WERI-Rb-1 (cell line): ENCODE data around the gene GALNT11.

Source experiments
- DNase-seq: peaks from one replicate; pipeline ENCODE4 v3.0.0-alpha.2; 2020
- H3K27ac ChIP-seq: fragments of 250-450 bp; sonication (Bioruptor Pico); 2 replicates; pipeline ENCODE4 v1.5.1; 2020; ENCODE audit warnings: mild to moderate bottlenecking, moderate library complexity
- H3K27me3 ChIP-seq: fragments of 250-450 bp; sonication (Bioruptor Pico); 2 replicates; pipeline ENCODE4 v1.5.1; 2021; ENCODE audit warnings: mild to moderate bottlenecking, low read depth, moderate library complexity; ENCODE audit not compliant: insufficient read depth, severe bottlenecking
- H3K36me3 ChIP-seq: fragments of 250-450 bp; sonication (Bioruptor Pico); 2 replicates; pipeline ENCODE4 v1.5.1; 2020; ENCODE audit warnings: mild to moderate bottlenecking, moderate library complexity
- H3K4me3 ChIP-seq: 2 replicates; pipeline ENCODE4 v1.5.1; 2011; ENCODE audit warnings: low read depth, mild to moderate bottlenecking, control low read depth, low read length
- H3K9me3 ChIP-seq: fragments of 250-450 bp; sonication (Bioruptor Pico); 2 replicates; pipeline ENCODE4 v1.5.1; 2021; ENCODE audit warnings: mild to moderate bottlenecking, moderate library complexity; ENCODE audit not compliant: severe bottlenecking
- TF ChIP-seq, protein P1 (sequence below): IDR thresholded peaks from 2 replicates; pipeline ENCODE4 v1.5.1; 2011; ENCODE audit warnings: low read depth, mild to moderate bottlenecking, control low read depth, inconsistent platforms, low read length

The GALNT11 gene

DNA sequence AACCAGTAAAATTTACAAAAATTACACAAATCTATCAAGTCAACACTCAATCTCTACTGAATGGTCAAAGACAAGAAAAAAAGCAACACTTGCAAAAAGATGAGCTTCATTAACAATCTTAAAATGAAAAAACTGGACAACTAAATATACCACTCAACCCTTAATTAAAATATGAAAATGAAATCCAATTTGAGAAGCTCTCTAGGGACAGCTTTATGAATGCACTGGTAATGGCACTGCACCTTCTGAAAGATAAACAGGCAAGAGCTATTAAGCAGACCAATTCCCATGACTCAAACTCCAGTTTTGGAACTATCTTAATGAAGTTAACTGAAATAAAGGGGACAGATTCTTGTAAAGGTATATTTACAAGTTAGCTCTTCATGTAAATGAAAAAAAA, 135.7 kb downstream of the GALNT11 start:
- DNase-seq: no peak
- TF ChIP-seq, protein P1, sequence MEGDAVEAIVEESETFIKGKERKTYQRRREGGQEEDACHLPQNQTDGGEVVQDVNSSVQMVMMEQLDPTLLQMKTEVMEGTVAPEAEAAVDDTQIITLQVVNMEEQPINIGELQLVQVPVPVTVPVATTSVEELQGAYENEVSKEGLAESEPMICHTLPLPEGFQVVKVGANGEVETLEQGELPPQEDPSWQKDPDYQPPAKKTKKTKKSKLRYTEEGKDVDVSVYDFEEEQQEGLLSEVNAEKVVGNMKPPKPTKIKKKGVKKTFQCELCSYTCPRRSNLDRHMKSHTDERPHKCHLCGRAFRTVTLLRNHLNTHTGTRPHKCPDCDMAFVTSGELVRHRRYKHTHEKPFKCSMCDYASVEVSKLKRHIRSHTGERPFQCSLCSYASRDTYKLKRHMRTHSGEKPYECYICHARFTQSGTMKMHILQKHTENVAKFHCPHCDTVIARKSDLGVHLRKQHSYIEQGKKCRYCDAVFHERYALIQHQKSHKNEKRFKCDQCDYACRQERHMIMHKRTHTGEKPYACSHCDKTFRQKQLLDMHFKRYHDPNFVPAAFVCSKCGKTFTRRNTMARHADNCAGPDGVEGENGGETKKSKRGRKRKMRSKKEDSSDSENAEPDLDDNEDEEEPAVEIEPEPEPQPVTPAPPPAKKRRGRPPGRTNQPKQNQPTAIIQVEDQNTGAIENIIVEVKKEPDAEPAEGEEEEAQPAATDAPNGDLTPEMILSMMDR: no peak
- no peaks in the 10 kb centered on the region for H3K9me3 ChIP-seq
- no peak overlapping the region for H3K4me3 ChIP-seq
- H3K27ac ChIP-seq: no peak overlapping the region
- H3K36me3 ChIP-seq: peaks cover 67% of the 10 kb centered on the region
- H3K27me3 ChIP-seq: no peaks in the 10 kb centered on the region

DNA sequence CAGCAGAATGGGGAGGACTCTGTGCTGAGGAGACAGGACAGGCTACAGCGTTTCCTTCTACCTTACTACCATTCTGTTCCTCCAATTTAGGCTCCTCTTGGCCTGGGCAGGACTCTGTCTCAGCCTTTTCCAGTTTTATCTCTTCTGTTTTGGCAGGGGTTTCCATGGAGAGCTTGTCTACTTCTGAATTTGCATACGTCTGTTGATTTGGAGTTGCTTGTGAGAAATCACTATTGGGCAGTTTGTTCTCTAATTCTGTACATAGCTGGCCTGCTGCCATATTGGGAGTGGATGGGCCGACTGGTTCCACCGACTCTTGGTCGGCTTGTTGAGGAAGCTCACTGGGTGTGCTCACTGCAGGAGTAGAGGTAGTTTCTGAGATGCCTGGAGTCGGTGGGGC, 136.8 kb downstream of the GALNT11 start:
- no peaks in the 10 kb centered on the region for H3K9me3 ChIP-seq
- H3K27ac ChIP-seq: no peak overlapping the region
- TF ChIP-seq, protein P1: no peak
- H3K27me3 ChIP-seq: no peaks in the 10 kb centered on the region
- DNase-seq: no peak
- H3K4me3 ChIP-seq: no peak overlapping the region
- H3K36me3 ChIP-seq: peaks cover 72% of the 10 kb centered on the region
